ENCODE measurements around the gene GAN. TPM values are rescaled to one million over a fixed set of nuclear protein-coding genes. Genes with fewer than 3 reads are reported as not detected.

GAN gene
- total RNA-seq, 1 donor from 2014 or later = 5.6 TPM

DNA sequence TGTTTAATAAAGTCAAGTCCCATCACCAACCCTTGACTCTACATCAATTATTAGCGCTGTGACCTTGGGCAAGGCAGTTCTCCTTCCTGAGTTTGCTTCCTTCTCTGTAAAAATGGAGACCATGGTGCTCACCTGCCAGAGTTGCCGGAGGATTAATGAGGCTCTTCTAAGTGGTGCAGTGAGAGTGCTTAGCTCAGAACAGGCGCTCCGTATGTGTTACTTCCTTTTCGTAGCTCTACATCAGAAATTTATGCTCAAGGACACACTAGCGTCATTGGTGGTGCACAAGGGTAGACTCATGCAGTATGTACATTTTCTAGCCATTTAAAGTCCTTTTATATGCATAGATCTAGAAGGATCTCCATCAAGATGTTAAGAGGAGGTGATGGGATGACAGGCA lies 112.5 kb downstream of the GAN start:
- DNase-seq (ENCODE audit: low read depth) = no peak
- H3K4me3 ChIP-seq (ENCODE audit: low read depth, low read length) = no peak overlapping the region
- TF ChIP-seq, protein P1, sequence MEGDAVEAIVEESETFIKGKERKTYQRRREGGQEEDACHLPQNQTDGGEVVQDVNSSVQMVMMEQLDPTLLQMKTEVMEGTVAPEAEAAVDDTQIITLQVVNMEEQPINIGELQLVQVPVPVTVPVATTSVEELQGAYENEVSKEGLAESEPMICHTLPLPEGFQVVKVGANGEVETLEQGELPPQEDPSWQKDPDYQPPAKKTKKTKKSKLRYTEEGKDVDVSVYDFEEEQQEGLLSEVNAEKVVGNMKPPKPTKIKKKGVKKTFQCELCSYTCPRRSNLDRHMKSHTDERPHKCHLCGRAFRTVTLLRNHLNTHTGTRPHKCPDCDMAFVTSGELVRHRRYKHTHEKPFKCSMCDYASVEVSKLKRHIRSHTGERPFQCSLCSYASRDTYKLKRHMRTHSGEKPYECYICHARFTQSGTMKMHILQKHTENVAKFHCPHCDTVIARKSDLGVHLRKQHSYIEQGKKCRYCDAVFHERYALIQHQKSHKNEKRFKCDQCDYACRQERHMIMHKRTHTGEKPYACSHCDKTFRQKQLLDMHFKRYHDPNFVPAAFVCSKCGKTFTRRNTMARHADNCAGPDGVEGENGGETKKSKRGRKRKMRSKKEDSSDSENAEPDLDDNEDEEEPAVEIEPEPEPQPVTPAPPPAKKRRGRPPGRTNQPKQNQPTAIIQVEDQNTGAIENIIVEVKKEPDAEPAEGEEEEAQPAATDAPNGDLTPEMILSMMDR (conservative IDR thresholded peaks at IDR 0.05; ENCODE audit: low read depth, low read length) = no peak

DNA sequence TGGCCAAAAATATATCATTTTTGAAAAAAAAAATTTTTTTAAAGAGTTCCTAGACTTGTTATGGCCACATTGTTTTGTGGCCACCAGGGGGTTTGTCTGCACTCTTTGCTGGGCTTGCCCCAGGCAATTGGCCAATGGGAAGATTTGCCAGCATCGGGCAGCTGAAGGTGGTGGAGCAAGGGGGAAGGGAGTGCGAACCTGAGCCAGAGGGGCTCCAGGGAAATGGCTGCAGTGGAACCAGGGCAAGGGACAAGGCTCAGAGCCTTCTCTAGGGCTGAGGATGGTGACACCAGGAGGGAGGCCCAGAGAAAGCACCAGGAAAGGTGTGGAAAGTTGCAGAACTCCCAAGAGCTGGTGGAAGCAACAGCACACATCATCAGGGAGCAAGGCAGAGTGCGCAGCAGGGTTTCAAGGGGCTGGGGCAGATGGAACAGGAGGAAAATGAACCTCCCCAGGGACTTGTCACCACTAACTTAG lies 114.3 kb downstream of the GAN start:
- TF ChIP-seq, protein P1 (conservative IDR thresholded peaks at IDR 0.05; ENCODE audit: low read depth, low read length) = peak; percentile 64
- no peak overlapping the region for H3K4me3 ChIP-seq (ENCODE audit: low read depth, low read length)
- no peak for DNase-seq (ENCODE audit: low read depth)

DNA sequence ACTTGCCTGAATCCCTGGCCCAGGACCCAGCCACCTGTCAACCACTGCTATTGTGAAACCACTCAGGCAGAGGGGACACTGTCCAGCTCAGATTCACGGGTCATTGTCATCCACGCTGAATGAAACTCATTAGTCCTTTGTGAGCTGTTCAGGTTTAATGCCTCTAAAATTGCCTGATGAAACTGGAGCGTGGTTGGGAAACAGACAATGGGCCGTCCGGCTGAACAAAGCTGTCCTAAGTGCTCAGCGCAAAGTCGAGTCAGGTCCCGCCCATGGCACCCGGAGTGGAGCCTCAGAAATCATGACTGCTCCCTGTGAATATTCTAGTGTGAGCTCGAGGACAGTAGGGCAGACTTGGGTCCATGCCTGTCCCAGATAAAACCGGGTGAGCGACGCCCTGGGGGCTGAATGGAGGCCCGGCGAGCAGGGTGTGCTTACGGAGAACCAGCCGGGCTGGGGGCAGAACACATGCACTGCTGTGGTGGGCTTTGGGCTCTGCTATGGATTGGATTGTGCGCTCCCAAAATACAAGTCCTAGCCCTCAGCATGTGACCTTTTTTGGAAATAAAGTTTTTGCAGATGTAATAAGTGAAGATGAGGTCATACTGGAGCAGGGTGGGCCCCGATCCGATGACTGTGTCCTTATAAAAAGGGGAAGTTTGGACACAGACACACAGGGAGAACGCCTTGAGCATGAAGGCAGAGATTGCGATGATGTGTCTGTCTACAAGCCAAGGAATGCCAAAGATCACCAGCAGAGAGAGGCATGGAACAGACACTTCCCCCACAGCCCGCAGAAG lies 117.0 kb downstream of the GAN start:
- peak; percentile 42 for DNase-seq (ENCODE audit: low read depth)
- peak overlapping the region; percentile 26 for H3K4me3 ChIP-seq (ENCODE audit: low read depth, low read length)
- TF ChIP-seq, protein P1 (conservative IDR thresholded peaks at IDR 0.05; ENCODE audit: low read depth, low read length) = peak; percentile 2

DNA sequence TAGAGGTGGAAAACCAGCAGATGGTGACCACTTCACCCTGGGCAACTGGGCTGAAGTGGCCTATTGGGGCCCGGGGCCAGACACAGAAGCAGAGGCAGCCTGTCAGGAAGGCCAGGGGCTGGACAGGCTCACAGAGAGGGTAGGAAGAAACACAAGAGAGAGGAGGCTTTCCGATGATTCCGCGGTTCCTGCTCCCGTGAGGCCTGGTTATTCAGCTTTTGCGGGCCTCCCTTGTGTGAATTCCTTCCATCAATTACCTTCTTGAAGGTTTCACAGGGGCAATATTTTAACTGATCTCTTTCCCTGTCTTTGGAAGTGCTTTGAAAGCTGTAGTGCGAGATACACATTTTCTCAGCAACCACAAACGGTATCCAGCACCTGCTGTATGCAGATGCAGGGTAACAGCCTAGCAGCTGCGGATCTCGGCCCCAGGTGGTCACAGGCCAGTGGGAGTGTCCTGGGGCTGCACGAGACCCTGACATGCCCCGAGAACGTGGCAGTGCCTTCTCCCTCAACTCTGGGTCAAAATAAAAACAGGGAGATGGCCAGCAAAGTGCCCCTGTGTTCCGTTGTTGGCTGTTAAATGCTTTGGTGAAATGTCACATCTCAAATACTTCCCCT lies 118.3 kb downstream of the GAN start:
- H3K4me3 ChIP-seq (ENCODE audit: low read depth, low read length) = no peak overlapping the region
- DNase-seq (ENCODE audit: low read depth) = no peak
- TF ChIP-seq, protein P1 (conservative IDR thresholded peaks at IDR 0.05; ENCODE audit: low read depth, low read length) = no peak

DNA sequence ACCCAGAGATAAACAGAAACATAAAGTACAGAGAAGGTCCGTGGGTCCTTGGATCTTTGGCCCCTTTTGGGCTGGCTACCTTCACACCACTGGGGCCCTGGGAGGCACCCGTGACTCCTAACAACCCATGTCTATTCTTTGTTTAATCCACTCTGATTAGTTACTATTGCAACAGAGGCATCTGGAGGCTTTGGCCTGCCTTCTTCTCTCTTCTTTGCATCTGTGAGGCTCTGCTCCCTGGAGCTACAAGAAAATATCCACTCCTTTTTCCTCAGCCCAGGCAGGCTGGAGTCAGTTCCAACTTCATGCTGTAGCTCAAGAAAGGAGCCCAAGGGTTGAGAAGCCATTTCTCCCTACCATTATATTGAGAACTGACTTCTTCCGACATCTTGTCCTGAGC lies 120.3 kb downstream of the GAN start:
- no peak overlapping the region for H3K4me3 ChIP-seq (ENCODE audit: low read depth, low read length)
- no peak for DNase-seq (ENCODE audit: low read depth)

DNA sequence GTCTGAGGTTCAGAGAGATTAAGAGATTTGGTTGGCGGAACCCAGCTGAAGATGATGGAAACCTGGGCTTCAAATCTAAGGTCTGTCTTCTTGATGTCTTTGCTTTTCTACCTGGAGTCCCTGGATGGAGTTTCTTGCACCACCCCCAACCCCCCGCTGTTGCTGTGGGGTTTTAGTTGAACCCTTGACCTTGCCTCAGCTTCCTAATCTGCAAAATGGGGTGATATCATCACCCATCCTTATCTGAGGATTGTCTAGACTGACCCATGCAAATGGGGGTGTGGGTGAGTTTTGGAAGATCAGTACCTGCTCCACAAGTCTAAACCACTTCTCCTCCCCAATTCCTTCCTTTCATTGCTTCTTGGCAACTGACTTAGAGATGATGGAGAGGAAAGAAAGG lies 120.8 kb downstream of the GAN start:
- no peak for DNase-seq (ENCODE audit: low read depth)
- no peak overlapping the region for H3K4me3 ChIP-seq (ENCODE audit: low read depth, low read length)
- TF ChIP-seq, protein P1 (conservative IDR thresholded peaks at IDR 0.05; ENCODE audit: low read depth, low read length) = no peak

More for the DNA sequence above, 120.3 kb downstream of the GAN start:
- TF ChIP-seq, protein P1 (conservative IDR thresholded peaks at IDR 0.05; ENCODE audit: low read depth, low read length) = no peak

Data from epithelial cell of proximal tubule (primary cell).